Epidermal melanocyte (primary cell): Measurements from ENCODE around the gene CDC42SE2.
"Not testable (repeated sequence)": the region's sequence is repeated elsewhere in the genome, so short reads cannot be mapped to it uniquely, and the experiment has no call there.

Experiments used
- DNase-seq: peaks from one replicate; pipeline ENCODE4 v3.0.0; 2011; ENCODE audit warnings: low spot score; ENCODE audit not compliant: insufficient read length

CDC42SE2 gene

GRCh38 chr5:131364507-131365050 is 100.7 kb downstream of the CDC42SE2 start:
- no peak for DNase-seq

GRCh38 chr5:131366428-131366827 is 102.6 kb downstream of the CDC42SE2 start:
- no peak for DNase-seq

- no peak for DNase-seq
These were observed 103.5 kb downstream of the CDC42SE2 start for GRCh38 chr5:131367219-131367860.

GRCh38 chr5:131368866-131369265 is 105.0 kb downstream of the CDC42SE2 start:
- no peak for DNase-seq

- DNase-seq: no peak
These were observed 105.7 kb downstream of the CDC42SE2 start for GRCh38 chr5:131369558-131369957.

GRCh38 chr5:131371835-131372234 is 108.0 kb downstream of the CDC42SE2 start:
- DNase-seq: no peak

GRCh38 chr5:131373265-131373664 is 109.4 kb downstream of the CDC42SE2 start:
- DNase-seq: no peak

- no peak for DNase-seq
These were observed 111.5 kb downstream of the CDC42SE2 start for GRCh38 chr5:131375351-131375750.

- DNase-seq: no peak
These were observed 113.5 kb downstream of the CDC42SE2 start for GRCh38 chr5:131377346-131377745.

- no peak for DNase-seq
These were observed 114.0 kb downstream of the CDC42SE2 start for GRCh38 chr5:131377785-131378325.

- DNase-seq: no peak
These were observed 115.1 kb downstream of the CDC42SE2 start for GRCh38 chr5:131378721-131379541.

GRCh38 chr5:131379723-131380122 is 115.9 kb downstream of the CDC42SE2 start:
- no peak for DNase-seq

GRCh38 chr5:131380238-131380637 is 116.4 kb downstream of the CDC42SE2 start:
- DNase-seq: not testable (repeated sequence)

- no peak for DNase-seq
These were observed 117.2 kb downstream of the CDC42SE2 start for GRCh38 chr5:131381021-131381420.

- DNase-seq: no peak
These were observed 117.9 kb downstream of the CDC42SE2 start for GRCh38 chr5:131381777-131382176.

- no peak for DNase-seq
These were observed 118.8 kb downstream of the CDC42SE2 start for GRCh38 chr5:131382407-131383395.

- DNase-seq: no peak
These were observed 120.3 kb downstream of the CDC42SE2 start for GRCh38 chr5:131384173-131384572.

GRCh38 chr5:131384616-131385214 is 120.9 kb downstream of the CDC42SE2 start:
- no peak for DNase-seq

GRCh38 chr5:131386124-131386523 is 122.3 kb downstream of the CDC42SE2 start:
- no peak for DNase-seq

- no peak for DNase-seq
These were observed 122.9 kb downstream of the CDC42SE2 start for GRCh38 chr5:131386779-131387178.

- DNase-seq: no peak
These were observed 123.4 kb downstream of the CDC42SE2 start for GRCh38 chr5:131387255-131387654.
